SU-DHL-6 (cell line): ENCODE data around the gene SLC10A3.

Experiments
- EZH2phosphoT487 ChIP-seq: fragments of 200-600 bp; sonication (generic), shearing (Covaris generic); conservative IDR thresholded peaks from 2 replicates; pipeline ENCODE4 v1.6.1; 2018; ENCODE audit warnings: mild to moderate bottlenecking, antibody characterized with exemption, low read length, moderate library complexity, mixed read lengths
- TF ChIP-seq, protein P1 (sequence below): fragments of 200-600 bp; sonication (generic); IDR thresholded peaks from one replicate; pipeline ENCODE4 v1.5.1; 2017; ENCODE audit warnings: antibody characterized with exemption, mild to moderate bottlenecking, low read length, moderate library complexity; ENCODE audit not compliant: insufficient read depth, poor library complexity, severe bottlenecking

DNA sequence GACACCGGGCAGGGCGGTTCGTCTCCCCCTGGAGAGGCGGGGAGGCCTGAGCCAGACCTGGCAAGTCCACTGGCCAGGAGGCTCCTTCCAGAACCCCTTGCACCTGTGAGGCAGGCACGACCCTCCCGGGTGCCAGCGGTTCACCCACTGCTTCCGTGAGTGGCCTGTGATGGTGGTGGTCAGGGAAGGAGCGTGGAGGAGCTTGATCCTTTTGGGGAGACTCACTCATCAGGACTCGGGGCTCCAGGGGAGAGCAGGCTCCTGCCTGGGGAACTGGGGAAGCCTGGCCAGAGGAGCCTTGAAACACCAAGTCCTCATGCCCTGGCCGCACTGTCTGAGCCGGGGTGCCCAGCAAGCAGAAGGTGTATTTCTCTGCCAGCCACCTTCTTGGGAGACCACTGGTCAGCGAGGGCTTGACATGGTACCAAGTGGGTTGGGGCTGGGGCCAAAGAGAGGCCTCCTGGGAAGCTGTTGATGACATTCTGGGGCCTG lies 45.6 kb downstream of the SLC10A3 start:
- TF ChIP-seq, protein P1, sequence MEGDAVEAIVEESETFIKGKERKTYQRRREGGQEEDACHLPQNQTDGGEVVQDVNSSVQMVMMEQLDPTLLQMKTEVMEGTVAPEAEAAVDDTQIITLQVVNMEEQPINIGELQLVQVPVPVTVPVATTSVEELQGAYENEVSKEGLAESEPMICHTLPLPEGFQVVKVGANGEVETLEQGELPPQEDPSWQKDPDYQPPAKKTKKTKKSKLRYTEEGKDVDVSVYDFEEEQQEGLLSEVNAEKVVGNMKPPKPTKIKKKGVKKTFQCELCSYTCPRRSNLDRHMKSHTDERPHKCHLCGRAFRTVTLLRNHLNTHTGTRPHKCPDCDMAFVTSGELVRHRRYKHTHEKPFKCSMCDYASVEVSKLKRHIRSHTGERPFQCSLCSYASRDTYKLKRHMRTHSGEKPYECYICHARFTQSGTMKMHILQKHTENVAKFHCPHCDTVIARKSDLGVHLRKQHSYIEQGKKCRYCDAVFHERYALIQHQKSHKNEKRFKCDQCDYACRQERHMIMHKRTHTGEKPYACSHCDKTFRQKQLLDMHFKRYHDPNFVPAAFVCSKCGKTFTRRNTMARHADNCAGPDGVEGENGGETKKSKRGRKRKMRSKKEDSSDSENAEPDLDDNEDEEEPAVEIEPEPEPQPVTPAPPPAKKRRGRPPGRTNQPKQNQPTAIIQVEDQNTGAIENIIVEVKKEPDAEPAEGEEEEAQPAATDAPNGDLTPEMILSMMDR: no peak
- TF ChIP-seq EZH2phosphoT487: no peak
